OCI-LY1 (cell line): ENCODE results near the gene SECISBP2L.

Experiments used
- H2AFZ ChIP-seq: fragments of 200-600 bp; sonication (generic), shearing (Covaris generic); 2 replicates; pipeline ENCODE4 v1.6.0; 2014; ENCODE audit warnings: antibody characterized with exemption, mild to moderate bottlenecking, low read length
- H3F3A ChIP-seq: fragments of 200-600 bp; sonication (generic), shearing (Covaris generic); 2 replicates; pipeline ENCODE4 v1.6.0; 2014; ENCODE audit warnings: mild to moderate bottlenecking, antibody characterized with exemption, low read length, moderate library complexity; ENCODE audit not compliant: insufficient read depth
- H3K27ac ChIP-seq: fragments of 200-600 bp; sonication (generic); 2 replicates; pipeline ENCODE4 v1.5.1; 2014; ENCODE audit warnings: low read length, mixed run types, mild to moderate bottlenecking, low read depth; ENCODE audit not compliant: poor library complexity, severe bottlenecking
- H3K27me3 ChIP-seq: fragments of 200-600 bp; sonication (generic); 2 replicates; pipeline ENCODE4 v1.6.0; 2014; ENCODE audit warnings: antibody characterized with exemption, mild to moderate bottlenecking, low read length, moderate library complexity; ENCODE audit not compliant: insufficient read depth
- H3K36me3 ChIP-seq: fragments of 200-600 bp; sonication (generic); 2 replicates; pipeline ENCODE4 v1.6.1; 2014; ENCODE audit warnings: mild to moderate bottlenecking, antibody characterized with exemption, low read length, moderate library complexity, mixed read lengths; ENCODE audit not compliant: insufficient read depth
- H3K4me1 ChIP-seq: fragments of 200-600 bp; sonication (generic); 2 replicates; pipeline ENCODE4 v1.5.1; 2014; ENCODE audit warnings: mild to moderate bottlenecking, low read length, moderate library complexity; ENCODE audit not compliant: insufficient read depth, severe bottlenecking
- H3K4me2 ChIP-seq: fragments of 200-600 bp; sonication (generic), shearing (Covaris generic); 2 replicates; pipeline ENCODE4 v1.6.1; 2014; ENCODE audit warnings: low read length
- H3K4me3 ChIP-seq: fragments of 200-600 bp; sonication (generic); 2 replicates; pipeline ENCODE4 v1.5.1; 2014; ENCODE audit warnings: low read length, low read depth, mild to moderate bottlenecking, mixed read lengths; ENCODE audit not compliant: poor library complexity, severe bottlenecking
- H3K79me2 ChIP-seq: fragments of 200-600 bp; shearing (Covaris generic); 2 replicates; pipeline ENCODE4 v1.6.1; 2016; ENCODE audit warnings: mixed run types, low read length, mixed read lengths; ENCODE audit not compliant: insufficient read depth
- H3K9ac ChIP-seq: fragments of 200-600 bp; sonication (generic), shearing (Covaris generic); 2 replicates; pipeline ENCODE4 v1.6.1; 2014; ENCODE audit warnings: mild to moderate bottlenecking, low read length, mixed read lengths
- H3K9me2 ChIP-seq: fragments of 200-600 bp; sonication (generic), shearing (Covaris generic); 2 replicates; pipeline ENCODE4 v1.6.1; 2014; ENCODE audit warnings: low read depth, mild to moderate bottlenecking, low read length, mixed read lengths
- H3K9me3 ChIP-seq: fragments of 200-600 bp; shearing (Covaris generic); 2 replicates; pipeline ENCODE4 v1.6.1; 2014; ENCODE audit warnings: low read length, mixed read lengths
- H4K20me1 ChIP-seq: fragments of 200-600 bp; sonication (generic), shearing (Covaris generic); 2 replicates; pipeline ENCODE4 v1.6.0; 2016; ENCODE audit warnings: mild to moderate bottlenecking, low read length; ENCODE audit not compliant: insufficient read depth
- CTCF ChIP-seq: fragments of 200-600 bp; sonication (generic), shearing (Covaris generic); IDR thresholded peaks from 2 replicates; pipeline ENCODE4 v1.5.1; 2017; ENCODE audit warnings: mild to moderate bottlenecking, antibody characterized with exemption, low read length, moderate library complexity, mixed read lengths
- EZH2 ChIP-seq: fragments of 200-600 bp; sonication (generic), shearing (Covaris generic); IDR thresholded peaks from 2 replicates; pipeline ENCODE4 v1.8.0; 2017; ENCODE audit warnings: borderline replicate concordance, mixed run types, mild to moderate bottlenecking, antibody characterized with exemption, low read length, moderate library complexity, mixed read lengths

SECISBP2L gene

GRCh38 chr15:48966595-48967301 lies 79.5 kb downstream of the SECISBP2L start:
- no peak overlapping the region for H3K4me2 ChIP-seq
- no peak overlapping the region for H2AFZ ChIP-seq
- no peak overlapping the region for H3K4me3 ChIP-seq
- no peaks in the 10 kb centered on the region for H3K36me3 ChIP-seq
- no peaks in the 10 kb centered on the region for H3K79me2 ChIP-seq
- H3F3A ChIP-seq = no peaks in the 10 kb centered on the region
- H3K27me3 ChIP-seq = no peaks in the 10 kb centered on the region
- H3K27ac ChIP-seq = no peak overlapping the region
- no peaks in the 10 kb centered on the region for H3K9me2 ChIP-seq
- H3K4me1 ChIP-seq = no peaks in the 10 kb centered on the region
- TF ChIP-seq EZH2 = no peak
- TF ChIP-seq CTCF = no peak
- H3K9me3 ChIP-seq = no peaks in the 10 kb centered on the region
- no peak overlapping the region for H3K9ac ChIP-seq
- H4K20me1 ChIP-seq = no peaks in the 10 kb centered on the region

GRCh38 chr15:48965972-48966371 lies 80.3 kb downstream of the SECISBP2L start:
- Histone ChIP-seq H3K27ac (no peak overlapping the region), H3K4me3 (no peak overlapping the region), H3K36me3 (no peaks in the 10 kb centered on the region), H3F3A (no peaks in the 10 kb centered on the region), H3K27me3 (no peaks in the 10 kb centered on the region), H3K9ac (no peak overlapping the region), H3K4me1 (no peaks in the 10 kb centered on the region), H3K79me2 (no peaks in the 10 kb centered on the region), H2AFZ (no peak overlapping the region), H3K9me2 (no peaks in the 10 kb centered on the region), H3K9me3 (no peaks in the 10 kb centered on the region), H4K20me1 (no peaks in the 10 kb centered on the region), H3K4me2 (no peak overlapping the region)
- no peak; the same call in 1 of the 2 replicates for TF ChIP-seq CTCF

GRCh38 chr15:48964898-48965297 lies 81.3 kb downstream of the SECISBP2L start:
- H3K9me2 ChIP-seq = no peaks in the 10 kb centered on the region
- H3K4me1 ChIP-seq = no peaks in the 10 kb centered on the region
- H3K9me3 ChIP-seq = no peaks in the 10 kb centered on the region
- H3K27ac ChIP-seq = no peak overlapping the region
- no peak overlapping the region for H3K4me2 ChIP-seq
- no peak overlapping the region for H3K4me3 ChIP-seq
- no peak overlapping the region for H2AFZ ChIP-seq
- H3K9ac ChIP-seq = no peak overlapping the region
- TF ChIP-seq CTCF = no peak
- TF ChIP-seq EZH2 = no peak
- no peaks in the 10 kb centered on the region for H3K79me2 ChIP-seq
- no peaks in the 10 kb centered on the region for H4K20me1 ChIP-seq
- H3K36me3 ChIP-seq = no peaks in the 10 kb centered on the region
- H3K27me3 ChIP-seq = no peaks in the 10 kb centered on the region
- no peaks in the 10 kb centered on the region for H3F3A ChIP-seq
